ENCODE data around the gene TBC1D4.

DNA sequence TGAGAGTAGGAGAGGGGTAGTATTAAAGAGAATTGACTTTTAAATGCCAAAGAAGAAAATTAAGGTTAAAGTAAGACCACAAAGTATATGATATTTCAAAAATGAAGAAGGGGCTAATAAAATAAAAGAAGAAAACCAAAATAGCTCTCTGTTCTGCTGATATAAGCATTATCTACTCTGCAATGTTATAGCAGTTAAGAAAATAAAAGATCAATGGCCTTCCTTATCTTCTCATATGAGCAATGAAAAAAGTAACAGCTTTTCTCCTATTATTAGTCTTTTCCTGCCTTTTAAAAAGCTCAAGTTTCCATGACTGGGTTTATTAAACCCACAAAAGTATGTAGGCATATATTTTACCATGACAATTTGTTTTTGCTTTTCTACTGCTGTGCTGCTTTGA lies 126.4 kb downstream of the TBC1D4 start:
- TF ChIP-seq, protein P1, sequence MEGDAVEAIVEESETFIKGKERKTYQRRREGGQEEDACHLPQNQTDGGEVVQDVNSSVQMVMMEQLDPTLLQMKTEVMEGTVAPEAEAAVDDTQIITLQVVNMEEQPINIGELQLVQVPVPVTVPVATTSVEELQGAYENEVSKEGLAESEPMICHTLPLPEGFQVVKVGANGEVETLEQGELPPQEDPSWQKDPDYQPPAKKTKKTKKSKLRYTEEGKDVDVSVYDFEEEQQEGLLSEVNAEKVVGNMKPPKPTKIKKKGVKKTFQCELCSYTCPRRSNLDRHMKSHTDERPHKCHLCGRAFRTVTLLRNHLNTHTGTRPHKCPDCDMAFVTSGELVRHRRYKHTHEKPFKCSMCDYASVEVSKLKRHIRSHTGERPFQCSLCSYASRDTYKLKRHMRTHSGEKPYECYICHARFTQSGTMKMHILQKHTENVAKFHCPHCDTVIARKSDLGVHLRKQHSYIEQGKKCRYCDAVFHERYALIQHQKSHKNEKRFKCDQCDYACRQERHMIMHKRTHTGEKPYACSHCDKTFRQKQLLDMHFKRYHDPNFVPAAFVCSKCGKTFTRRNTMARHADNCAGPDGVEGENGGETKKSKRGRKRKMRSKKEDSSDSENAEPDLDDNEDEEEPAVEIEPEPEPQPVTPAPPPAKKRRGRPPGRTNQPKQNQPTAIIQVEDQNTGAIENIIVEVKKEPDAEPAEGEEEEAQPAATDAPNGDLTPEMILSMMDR (conservative IDR thresholded peaks at IDR 0.05; ENCODE audit: low read length) = no peak
- TF ChIP-seq EZH2phosphoT487 (IDR thresholded peaks at IDR 0.05; ENCODE audit: borderline replicate concordance) = no peak
